ENCODE data around the gene LRRN4CL.
"Not testable (repeated sequence)": the region's sequence is repeated elsewhere in the genome, so short reads cannot be mapped to it uniquely, and the experiment has no call there.

LRRN4CL gene

DNA sequence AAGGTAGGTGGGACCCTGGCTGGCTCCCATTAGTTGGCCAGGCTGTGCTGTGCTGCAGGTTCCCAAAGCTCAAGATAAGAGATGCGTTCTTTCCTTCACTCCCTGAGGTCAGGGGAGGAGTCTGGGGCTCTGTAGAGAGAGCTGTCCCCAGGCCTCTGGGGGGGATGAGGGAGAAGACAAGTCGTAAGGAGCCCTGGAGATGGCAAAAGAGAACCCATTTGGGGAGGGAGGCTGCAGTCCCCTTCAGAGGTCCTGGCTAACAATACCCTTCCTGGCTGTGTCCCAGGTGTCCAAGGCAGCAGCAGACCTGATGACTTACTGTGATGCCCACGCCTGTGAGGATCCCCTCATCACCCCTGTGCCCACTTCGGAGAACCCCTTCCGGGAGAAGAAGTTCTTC, 19.1 kb upstream of the LRRN4CL start:
- H3K4me1 ChIP-seq (ENCODE audit: control insufficient read depth, low read depth, low read length): peaks cover 26% of the 10 kb centered on the region
- peak overlapping the region; percentile 94 for H3K4me3 ChIP-seq (ENCODE audit: low read length)
- no peaks in the 10 kb centered on the region for H3K9me3 ChIP-seq (ENCODE audit: control insufficient read depth, low read depth, low read length)
- H3K36me3 ChIP-seq (ENCODE audit: control insufficient read depth, low read depth, low read length): peaks cover 23% of the 10 kb centered on the region
- H3K9ac ChIP-seq (ENCODE audit: low read length): peak overlapping the region; percentile 95
- no peaks in the 10 kb centered on the region for H3K27me3 ChIP-seq (ENCODE audit: control insufficient read depth, insufficient read depth, low read length)
- H3K27ac ChIP-seq (ENCODE audit: low read length): peak overlapping the region; percentile 89

DNA sequence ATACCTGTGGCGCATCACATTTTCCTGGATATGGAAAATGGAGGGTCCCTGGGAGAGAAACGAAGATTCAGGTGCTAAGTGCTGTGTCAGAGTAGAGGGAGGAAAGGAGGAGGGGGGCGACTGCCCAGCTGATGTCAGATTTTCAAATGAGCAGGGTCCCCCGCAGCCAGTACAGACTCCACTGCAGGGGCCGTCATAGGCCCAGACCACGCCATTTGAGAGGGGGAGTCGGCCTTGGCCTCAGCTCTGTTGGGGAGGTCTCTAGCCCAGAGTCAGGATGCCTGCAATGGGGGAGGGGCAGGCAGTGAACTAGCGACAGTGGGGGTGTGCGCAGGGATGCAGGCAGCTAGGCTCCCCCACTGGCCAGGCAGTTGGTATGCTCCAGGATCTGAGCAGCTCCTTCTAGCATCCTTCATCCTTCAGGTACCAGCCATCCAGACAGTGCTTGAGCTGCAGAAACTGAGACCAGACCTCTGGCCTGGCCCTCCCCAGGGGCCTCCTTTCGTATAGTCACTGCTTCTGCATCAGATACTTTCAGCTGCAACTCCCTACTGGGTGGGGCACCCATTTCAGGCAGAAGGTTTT, 18.0 kb upstream of the LRRN4CL start, which contains the start of the genes BSCL2 and GNG3:
TSS of gene BSCL2 (minus strand) at position 148 of the 585 bp plus-strand sequence. CDS start 229 bp downstream, outside the sequence.
TSS of gene GNG3 (plus strand) at position 400 of the 585 bp plus-strand sequence. CDS start 620 bp downstream, outside the sequence.
- Histone ChIP-seq H3K9ac (ENCODE audit: low read length) (peak within 1 kb of the TSS; percentile 78), H3K27ac (ENCODE audit: low read length) (peak within 1 kb of the TSS; percentile 89), H3K4me1 (ENCODE audit: control insufficient read depth, low read depth, low read length) (peaks cover 26% of the 10 kb centered on the region), H3K4me3 (ENCODE audit: low read length) (peak within 1 kb of the TSS; percentile 94), H3K9me3 (ENCODE audit: control insufficient read depth, low read depth, low read length) (no peaks in the 10 kb centered on the region), H3K27me3 (ENCODE audit: control insufficient read depth, insufficient read depth, low read length) (no peaks in the 10 kb centered on the region), H3K36me3 (ENCODE audit: control insufficient read depth, low read depth, low read length) (peaks cover 12% of the 10 kb centered on the region)

DNA sequence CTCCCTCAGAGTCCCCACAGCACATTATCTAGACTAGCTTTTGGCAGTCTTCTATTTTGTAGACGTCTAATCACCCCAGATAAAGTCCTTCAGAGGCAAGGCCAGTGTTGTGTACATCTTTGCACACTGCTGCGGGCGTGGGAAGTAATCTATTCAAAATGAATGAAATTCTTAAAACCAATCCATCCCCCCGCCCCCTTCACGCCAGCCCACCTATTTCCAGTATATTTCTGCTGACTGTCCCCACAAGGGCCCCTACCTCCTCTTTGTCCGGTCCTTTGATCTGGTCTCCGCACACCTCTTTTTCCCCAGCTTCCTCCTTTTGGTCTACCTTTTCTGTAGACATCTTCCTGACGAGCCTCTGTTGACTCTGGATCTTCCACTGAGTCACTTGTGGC, 17.5 kb upstream of the LRRN4CL start:
- peaks cover 9% of the 10 kb centered on the region for H3K36me3 ChIP-seq (ENCODE audit: control insufficient read depth, low read depth, low read length)
- H3K9ac ChIP-seq (ENCODE audit: low read length): peak overlapping the region; percentile 78
- H3K27ac ChIP-seq (ENCODE audit: low read length): peak overlapping the region; percentile 28
- H3K9me3 ChIP-seq (ENCODE audit: control insufficient read depth, low read depth, low read length): no peaks in the 10 kb centered on the region
- H3K4me1 ChIP-seq (ENCODE audit: control insufficient read depth, low read depth, low read length): peaks cover 26% of the 10 kb centered on the region
- peak overlapping the region; percentile 87 for H3K4me3 ChIP-seq (ENCODE audit: low read length)
- H3K27me3 ChIP-seq (ENCODE audit: control insufficient read depth, insufficient read depth, low read length): no peaks in the 10 kb centered on the region

DNA sequence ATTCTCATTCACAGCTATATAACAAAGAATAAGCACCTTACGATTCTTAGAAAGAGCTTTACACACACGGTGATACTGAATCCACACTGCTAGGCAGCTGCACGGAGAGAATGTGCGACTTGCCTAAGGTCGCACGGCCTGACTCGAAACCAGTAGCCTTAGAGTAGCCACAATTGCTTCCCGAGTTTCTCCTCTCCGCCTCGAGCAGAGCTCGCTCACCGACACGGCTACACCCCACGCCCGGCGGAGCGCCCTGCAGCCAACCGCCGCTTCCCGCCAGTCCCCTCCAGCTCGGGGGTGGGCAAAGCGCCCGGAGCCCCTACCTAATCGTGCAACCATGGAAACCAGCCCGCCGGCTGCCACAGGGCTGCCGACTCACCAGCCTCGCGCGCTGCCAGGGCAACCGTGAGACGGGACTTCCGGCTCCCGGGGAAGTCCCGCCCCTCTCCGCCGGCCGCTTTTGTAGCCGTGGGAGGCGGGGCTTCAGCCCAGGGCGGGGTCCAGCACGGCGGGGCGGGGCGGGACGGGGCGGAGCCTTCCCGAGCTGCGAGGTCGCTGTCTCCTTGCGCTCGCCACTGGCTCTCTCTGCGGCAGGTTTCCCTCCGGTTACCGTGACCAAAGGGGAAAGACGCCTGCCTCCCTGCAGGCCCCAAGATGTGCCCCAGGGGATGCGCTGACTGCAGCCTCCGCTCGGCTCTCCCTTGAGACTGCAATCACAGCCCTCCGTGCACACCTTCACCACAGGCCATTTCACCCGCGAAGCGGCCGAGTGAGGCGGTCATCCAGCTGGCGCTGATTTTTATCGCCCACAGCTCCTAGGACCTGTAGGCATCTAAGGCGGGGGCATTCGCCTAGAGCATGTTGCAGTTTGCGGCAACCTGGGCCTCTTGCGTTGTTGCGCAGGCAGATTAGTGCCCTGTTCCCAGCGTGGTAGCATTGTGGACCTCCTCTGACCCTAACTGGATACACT, 16.8 kb upstream of the LRRN4CL start:
- H3K4me3 ChIP-seq (ENCODE audit: low read length): peak overlapping the region; percentile 87
- H3K36me3 ChIP-seq (ENCODE audit: control insufficient read depth, low read depth, low read length): peaks cover 6% of the 10 kb centered on the region
- no peaks in the 10 kb centered on the region for H3K27me3 ChIP-seq (ENCODE audit: control insufficient read depth, insufficient read depth, low read length)
- no peaks in the 10 kb centered on the region for H3K9me3 ChIP-seq (ENCODE audit: control insufficient read depth, low read depth, low read length)
- peaks cover 26% of the 10 kb centered on the region for H3K4me1 ChIP-seq (ENCODE audit: control insufficient read depth, low read depth, low read length)
- H3K27ac ChIP-seq (ENCODE audit: low read length): peak overlapping the region; percentile 66
- H3K9ac ChIP-seq (ENCODE audit: low read length): peak overlapping the region; percentile 78

DNA sequence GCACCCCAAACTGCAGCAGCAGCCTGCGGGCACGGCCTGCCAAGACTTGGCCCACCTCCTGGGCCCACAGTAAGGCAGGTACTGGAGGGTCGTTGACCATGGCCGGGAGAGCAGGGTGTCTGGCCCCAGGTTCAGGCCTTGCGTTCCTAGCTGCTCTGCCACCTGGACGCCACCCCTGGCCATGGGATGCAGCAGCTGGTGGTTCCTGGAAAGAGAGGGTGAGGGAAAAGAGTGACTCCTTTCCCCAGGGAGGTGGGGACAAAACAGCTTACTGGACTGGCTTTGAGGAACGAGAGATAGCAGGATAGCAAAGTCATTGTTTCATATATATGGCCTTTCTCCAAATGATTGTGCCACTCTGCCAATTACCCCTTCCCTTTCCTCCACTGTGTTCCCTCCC, 16.1 kb upstream of the LRRN4CL start:
- Histone ChIP-seq H3K9ac (ENCODE audit: low read length) (peak overlapping the region; percentile 78), H3K4me1 (ENCODE audit: control insufficient read depth, low read depth, low read length) (peaks cover 23% of the 10 kb centered on the region), H3K27ac (ENCODE audit: low read length) (peak overlapping the region; percentile 66), H3K27me3 (ENCODE audit: control insufficient read depth, insufficient read depth, low read length) (no peaks in the 10 kb centered on the region), H3K36me3 (ENCODE audit: control insufficient read depth, low read depth, low read length) (peaks cover 6% of the 10 kb centered on the region), H3K9me3 (ENCODE audit: control insufficient read depth, low read depth, low read length) (no peaks in the 10 kb centered on the region), H3K4me3 (ENCODE audit: low read length) (peak overlapping the region; percentile 87)

DNA sequence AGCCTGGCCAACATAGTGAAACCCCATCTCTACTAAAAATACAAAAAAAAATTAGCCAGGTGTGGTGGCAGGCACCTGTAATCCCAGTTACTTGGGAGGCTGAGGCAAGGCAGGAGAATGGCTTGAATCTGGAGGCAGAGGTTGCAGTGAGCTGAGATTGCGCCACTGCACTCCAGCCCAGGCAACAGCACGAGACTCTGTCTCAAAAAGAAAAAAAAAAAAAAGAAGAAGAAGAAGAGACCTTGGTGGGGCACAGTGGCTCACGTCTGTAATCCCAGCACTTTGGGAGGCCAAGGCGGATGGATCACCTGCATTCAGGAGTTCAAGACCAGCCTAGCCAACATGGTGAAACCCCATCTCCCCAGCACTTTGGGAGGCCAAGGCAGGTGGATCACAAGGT, 14.6 kb upstream of the LRRN4CL start:
- not testable (repeated sequence) for H3K9me3 ChIP-seq (ENCODE audit: control insufficient read depth, low read depth, low read length); H3K36me3 ChIP-seq (ENCODE audit: control insufficient read depth, low read depth, low read length); H3K27ac ChIP-seq (ENCODE audit: low read length); H3K9ac ChIP-seq (ENCODE audit: low read length); H3K27me3 ChIP-seq (ENCODE audit: control insufficient read depth, insufficient read depth, low read length); H3K4me3 ChIP-seq (ENCODE audit: low read length)
- peaks cover 17% of the 10 kb centered on the region for H3K4me1 ChIP-seq (ENCODE audit: control insufficient read depth, low read depth, low read length)

DNA sequence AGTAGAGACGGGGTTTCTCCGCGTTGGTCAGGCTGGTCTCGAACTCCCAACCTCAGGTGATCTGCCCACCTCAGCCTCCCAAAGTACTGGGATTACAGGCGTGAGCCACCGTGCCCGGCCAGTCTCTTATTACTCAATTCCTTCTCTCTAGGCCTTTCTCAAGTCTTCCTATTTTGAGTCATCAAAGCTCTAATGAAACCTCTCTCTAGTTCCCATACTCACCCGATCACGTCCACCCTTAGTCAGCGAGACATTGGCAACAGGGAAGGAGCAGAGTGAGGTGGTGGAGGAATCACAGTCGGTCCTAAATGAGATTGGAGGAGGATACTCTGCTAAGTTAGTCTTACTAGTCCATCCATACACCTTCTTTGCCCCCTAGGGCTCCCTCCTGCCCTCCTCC, 12.9 kb upstream of the LRRN4CL start:
- Histone ChIP-seq H3K4me3 (ENCODE audit: low read length) (no peak overlapping the region), H3K9ac (ENCODE audit: low read length) (no peak overlapping the region), H3K4me1 (ENCODE audit: control insufficient read depth, low read depth, low read length) (peaks cover 6% of the 10 kb centered on the region), H3K27me3 (ENCODE audit: control insufficient read depth, insufficient read depth, low read length) (no peaks in the 10 kb centered on the region), H3K27ac (ENCODE audit: low read length) (no peak overlapping the region), H3K36me3 (ENCODE audit: control insufficient read depth, low read depth, low read length) (peaks cover 8% of the 10 kb centered on the region), H3K9me3 (ENCODE audit: control insufficient read depth, low read depth, low read length) (no peaks in the 10 kb centered on the region)

DNA sequence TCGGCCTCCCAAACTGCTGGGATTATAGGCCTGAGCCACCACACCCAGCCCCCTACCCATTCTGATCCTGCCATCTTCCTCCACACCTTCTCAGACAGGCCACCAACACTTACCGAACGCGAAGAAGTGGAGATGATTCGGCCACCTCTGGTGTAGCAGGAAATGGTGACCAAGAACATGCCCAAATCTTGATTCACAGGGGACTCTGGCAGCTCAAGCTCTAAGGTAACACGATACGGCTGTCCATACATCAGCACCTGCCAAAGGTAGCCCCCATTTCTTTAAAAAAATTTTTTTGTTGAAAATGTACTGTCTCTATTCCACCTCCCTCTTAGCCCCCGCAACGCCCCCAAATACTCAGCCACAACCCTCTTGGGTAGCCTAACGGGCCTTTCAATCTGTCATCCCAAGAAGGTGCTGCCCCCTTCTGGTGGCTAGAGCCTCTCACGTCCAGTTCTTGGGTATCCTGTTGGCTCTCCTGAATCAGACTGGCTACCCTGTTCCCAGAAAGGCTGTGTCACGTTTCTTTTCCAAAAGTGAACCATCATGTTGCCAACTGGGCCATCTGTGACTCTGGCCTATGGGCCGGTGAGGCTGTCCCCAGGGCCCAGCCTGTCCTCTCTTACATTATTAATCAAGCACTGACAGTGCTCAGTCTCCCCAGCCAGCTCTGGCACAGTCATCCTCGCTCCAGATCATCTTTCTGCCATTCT, 5.3 kb upstream of the LRRN4CL start:
- peaks cover 28% of the 10 kb centered on the region for H3K36me3 ChIP-seq (ENCODE audit: control insufficient read depth, low read depth, low read length)
- no peak overlapping the region for H3K27ac ChIP-seq (ENCODE audit: low read length)
- H3K9me3 ChIP-seq (ENCODE audit: control insufficient read depth, low read depth, low read length): no peaks in the 10 kb centered on the region
- H3K4me1 ChIP-seq (ENCODE audit: control insufficient read depth, low read depth, low read length): no peaks in the 10 kb centered on the region
- no peaks in the 10 kb centered on the region for H3K27me3 ChIP-seq (ENCODE audit: control insufficient read depth, insufficient read depth, low read length)
- no peak overlapping the region for H3K4me3 ChIP-seq (ENCODE audit: low read length)
- H3K9ac ChIP-seq (ENCODE audit: low read length): no peak overlapping the region

DNA sequence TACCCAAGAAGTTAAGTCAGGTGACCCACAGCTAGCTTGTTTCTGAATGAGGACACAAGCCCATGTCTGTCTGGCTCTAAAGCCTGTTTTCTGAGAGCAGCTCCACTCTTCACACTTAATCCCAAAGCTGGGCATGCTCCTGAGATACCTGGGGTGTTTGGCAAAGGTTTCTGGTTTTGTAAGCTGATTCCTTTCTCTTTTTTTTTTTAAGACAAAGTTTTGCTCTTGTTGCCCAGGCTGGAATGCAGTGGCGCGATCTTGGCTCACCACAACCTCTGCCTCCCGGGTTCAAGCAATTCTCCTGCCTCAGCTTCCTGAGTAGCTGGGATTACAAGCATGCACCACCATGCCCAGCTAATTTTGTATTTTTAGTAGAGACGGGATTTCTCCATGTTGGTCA, 4.3 kb upstream of the LRRN4CL start:
- not testable (repeated sequence) for H3K27me3 ChIP-seq (ENCODE audit: control insufficient read depth, insufficient read depth, low read length); H3K4me3 ChIP-seq (ENCODE audit: low read length); H3K4me1 ChIP-seq (ENCODE audit: control insufficient read depth, low read depth, low read length); H3K9ac ChIP-seq (ENCODE audit: low read length); H3K27ac ChIP-seq (ENCODE audit: low read length); H3K9me3 ChIP-seq (ENCODE audit: control insufficient read depth, low read depth, low read length)
- peaks cover 28% of the 10 kb centered on the region for H3K36me3 ChIP-seq (ENCODE audit: control insufficient read depth, low read depth, low read length)

DNA sequence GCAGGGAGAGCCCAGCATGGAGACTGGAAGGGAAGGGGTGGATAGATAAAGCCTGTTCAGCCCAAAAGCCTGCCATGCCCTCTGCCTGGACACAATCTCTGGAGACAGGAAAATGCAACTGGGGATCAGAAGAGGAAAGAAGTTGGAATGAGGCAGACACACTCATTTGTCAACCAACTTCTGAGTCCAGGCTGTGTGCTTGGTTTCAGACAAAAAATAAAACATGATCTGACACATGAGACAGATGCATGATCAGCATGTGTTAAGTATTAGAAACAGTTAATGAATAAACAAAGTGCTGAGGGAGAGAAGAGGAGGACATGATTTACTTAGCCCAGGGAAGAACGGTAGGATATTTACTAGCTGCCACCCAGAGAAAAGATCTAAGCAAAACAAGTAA, 839 bp downstream of the LRRN4CL start:
- Histone ChIP-seq H3K9me3 (ENCODE audit: control insufficient read depth, low read depth, low read length) (no peaks in the 10 kb centered on the region), H3K9ac (ENCODE audit: low read length) (no peak overlapping the region), H3K27me3 (ENCODE audit: control insufficient read depth, insufficient read depth, low read length) (no peaks in the 10 kb centered on the region), H3K4me1 (ENCODE audit: control insufficient read depth, low read depth, low read length) (no peaks in the 10 kb centered on the region), H3K4me3 (ENCODE audit: low read length) (no peak overlapping the region), H3K27ac (ENCODE audit: low read length) (no peak overlapping the region), H3K36me3 (ENCODE audit: control insufficient read depth, low read depth, low read length) (peaks cover 28% of the 10 kb centered on the region)

Data from iPS-18a (cell line).